ENCODE data around the gene ANKRD53. TPM values are rescaled to one million over a fixed set of nuclear protein-coding genes. Genes with fewer than 3 reads are reported as not detected.

ANKRD53 gene
- total and polyA plus RNA-seq, 9 of the 15 experiments (the other 6 are each of a cell fraction or from before 2014, with no cell fraction given) = 0.18 TPM; not detected in 8

DNA sequence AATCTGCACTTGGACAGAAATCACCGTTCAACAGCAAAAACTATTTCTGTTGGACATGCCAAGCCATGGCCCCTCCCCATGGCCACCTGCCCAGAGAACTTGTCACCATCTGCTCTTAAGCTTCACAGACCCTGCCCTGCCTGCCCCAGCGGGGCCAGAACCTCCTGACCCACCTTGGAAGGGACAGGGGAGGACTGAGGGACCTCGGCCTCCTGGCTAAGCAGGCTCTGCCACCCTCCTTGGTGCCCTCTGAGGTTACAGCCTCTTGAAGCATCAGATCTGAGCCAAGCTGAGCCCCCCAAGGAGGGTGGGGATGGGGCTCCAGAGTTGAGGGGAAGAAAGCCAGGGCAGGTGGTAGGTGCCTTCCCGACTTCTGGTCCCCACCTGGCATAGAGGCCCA lies 9.7 kb downstream of the ANKRD53 start:
- ChIA-PET POLR2A (no interaction called here), CTCF (ENCODE audit: low intra/inter-chr PET ratio) (no interaction called here)
- in situ Hi-C loops (cut with MboI) (no loop called here), intact Hi-C loops (cut with micrococcal nuclease) (no loop called here)
- WGBS (ENCODE audit: insufficient coverage, low coverage, missing lambda C conversion rate) = 89% methylated on average over 3 of the region's 4 CpGs
- Histone ChIP-seq H2AFZ (ENCODE audit: low read depth, low read length) (no peak overlapping the region), H3K9ac (ENCODE audit: insufficient read depth in 1 of 2, low read depth in 2 of 2, low read length in 2 of 2) (no peak overlapping the region; a peak in 1 of 4 replicates), H4K20me1 (replicated peaks; ENCODE audit: control insufficient read depth, insufficient read depth, low read length) (0 out of 2 replicates have a peak, but pooled peaks cover 3% of the 10 kb centered on the region), H3K4me2 (ENCODE audit: insufficient read depth, low read length) (no peak overlapping the region), H3K79me2 (ENCODE audit: control insufficient read depth, insufficient read depth, low read length) (peaks cover 5% of the 10 kb centered on the region), H3K27ac (ENCODE audit: extremely low read depth, low read depth, low read length) (no peak overlapping the region), H3K27me3 (ENCODE audit: control insufficient read depth in 2 of 2, insufficient read depth in 2 of 2, low read length in 2 of 2) (no peaks in the 10 kb centered on the region), H3K9me3 (replicated peaks; ENCODE audit: control insufficient read depth, insufficient read depth, low read depth, low read length) (no peaks in the 10 kb centered on the region; the same call in 1 of the 2 replicates), H3K4me3 (no peak overlapping the region), H3K4me1 (replicated peaks in 1 of 2; ENCODE audit: control insufficient read depth in 2 of 2, insufficient read depth in 2 of 2, low read length in 2 of 2) (peaks cover 4 to 11% of the 10 kb centered on the region in 2 experiments; a peak in 4 of 5 replicates), H3K36me3 (ENCODE audit: control insufficient read depth, insufficient read depth, low read length) (peaks cover 71% of the 10 kb centered on the region), H3K9me1 (ENCODE audit: control insufficient read depth, insufficient read depth, low read length) (no peaks in the 10 kb centered on the region)
- TF ChIP-seq SMAD1 (IDR thresholded peaks at IDR 0.05; ENCODE audit: low read depth, low read length, partially characterized antibody) (no peak), RB1 (IDR thresholded peaks at IDR 0.05; ENCODE audit: low read depth) (no peak), EZH2 (IDR thresholded peaks at IDR 0.05; ENCODE audit: borderline replicate concordance, low read depth, low read length) (no peak), ZNF436 (CRISPR knock-in tag; IDR thresholded peaks at IDR 0.05) (no peak), ADNP (tag; IDR thresholded peaks at IDR 0.05) (no peak), RBFOX2 (IDR thresholded peaks at IDR 0.05; ENCODE audit: low read depth, low read length) (no peak)
- TF ChIP-seq, protein P1, sequence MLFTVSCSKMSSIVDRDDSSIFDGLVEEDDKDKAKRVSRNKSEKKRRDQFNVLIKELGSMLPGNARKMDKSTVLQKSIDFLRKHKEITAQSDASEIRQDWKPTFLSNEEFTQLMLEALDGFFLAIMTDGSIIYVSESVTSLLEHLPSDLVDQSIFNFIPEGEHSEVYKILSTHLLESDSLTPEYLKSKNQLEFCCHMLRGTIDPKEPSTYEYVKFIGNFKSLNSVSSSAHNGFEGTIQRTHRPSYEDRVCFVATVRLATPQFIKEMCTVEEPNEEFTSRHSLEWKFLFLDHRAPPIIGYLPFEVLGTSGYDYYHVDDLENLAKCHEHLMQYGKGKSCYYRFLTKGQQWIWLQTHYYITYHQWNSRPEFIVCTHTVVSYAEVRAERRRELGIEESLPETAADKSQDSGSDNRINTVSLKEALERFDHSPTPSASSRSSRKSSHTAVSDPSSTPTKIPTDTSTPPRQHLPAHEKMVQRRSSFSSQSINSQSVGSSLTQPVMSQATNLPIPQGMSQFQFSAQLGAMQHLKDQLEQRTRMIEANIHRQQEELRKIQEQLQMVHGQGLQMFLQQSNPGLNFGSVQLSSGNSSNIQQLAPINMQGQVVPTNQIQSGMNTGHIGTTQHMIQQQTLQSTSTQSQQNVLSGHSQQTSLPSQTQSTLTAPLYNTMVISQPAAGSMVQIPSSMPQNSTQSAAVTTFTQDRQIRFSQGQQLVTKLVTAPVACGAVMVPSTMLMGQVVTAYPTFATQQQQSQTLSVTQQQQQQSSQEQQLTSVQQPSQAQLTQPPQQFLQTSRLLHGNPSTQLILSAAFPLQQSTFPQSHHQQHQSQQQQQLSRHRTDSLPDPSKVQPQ (CRISPR knock-in tag; IDR thresholded peaks at IDR 0.05; ENCODE audit: borderline replicate concordance) = no peak
- TF ChIP-seq, protein P2, sequence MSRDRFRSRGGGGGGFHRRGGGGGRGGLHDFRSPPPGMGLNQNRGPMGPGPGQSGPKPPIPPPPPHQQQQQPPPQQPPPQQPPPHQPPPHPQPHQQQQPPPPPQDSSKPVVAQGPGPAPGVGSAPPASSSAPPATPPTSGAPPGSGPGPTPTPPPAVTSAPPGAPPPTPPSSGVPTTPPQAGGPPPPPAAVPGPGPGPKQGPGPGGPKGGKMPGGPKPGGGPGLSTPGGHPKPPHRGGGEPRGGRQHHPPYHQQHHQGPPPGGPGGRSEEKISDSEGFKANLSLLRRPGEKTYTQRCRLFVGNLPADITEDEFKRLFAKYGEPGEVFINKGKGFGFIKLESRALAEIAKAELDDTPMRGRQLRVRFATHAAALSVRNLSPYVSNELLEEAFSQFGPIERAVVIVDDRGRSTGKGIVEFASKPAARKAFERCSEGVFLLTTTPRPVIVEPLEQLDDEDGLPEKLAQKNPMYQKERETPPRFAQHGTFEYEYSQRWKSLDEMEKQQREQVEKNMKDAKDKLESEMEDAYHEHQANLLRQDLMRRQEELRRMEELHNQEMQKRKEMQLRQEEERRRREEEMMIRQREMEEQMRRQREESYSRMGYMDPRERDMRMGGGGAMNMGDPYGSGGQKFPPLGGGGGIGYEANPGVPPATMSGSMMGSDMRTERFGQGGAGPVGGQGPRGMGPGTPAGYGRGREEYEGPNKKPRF (IDR thresholded peaks at IDR 0.05; ENCODE audit: low read depth, low read length) = no peak
- TF ChIP-seq, protein P3, sequence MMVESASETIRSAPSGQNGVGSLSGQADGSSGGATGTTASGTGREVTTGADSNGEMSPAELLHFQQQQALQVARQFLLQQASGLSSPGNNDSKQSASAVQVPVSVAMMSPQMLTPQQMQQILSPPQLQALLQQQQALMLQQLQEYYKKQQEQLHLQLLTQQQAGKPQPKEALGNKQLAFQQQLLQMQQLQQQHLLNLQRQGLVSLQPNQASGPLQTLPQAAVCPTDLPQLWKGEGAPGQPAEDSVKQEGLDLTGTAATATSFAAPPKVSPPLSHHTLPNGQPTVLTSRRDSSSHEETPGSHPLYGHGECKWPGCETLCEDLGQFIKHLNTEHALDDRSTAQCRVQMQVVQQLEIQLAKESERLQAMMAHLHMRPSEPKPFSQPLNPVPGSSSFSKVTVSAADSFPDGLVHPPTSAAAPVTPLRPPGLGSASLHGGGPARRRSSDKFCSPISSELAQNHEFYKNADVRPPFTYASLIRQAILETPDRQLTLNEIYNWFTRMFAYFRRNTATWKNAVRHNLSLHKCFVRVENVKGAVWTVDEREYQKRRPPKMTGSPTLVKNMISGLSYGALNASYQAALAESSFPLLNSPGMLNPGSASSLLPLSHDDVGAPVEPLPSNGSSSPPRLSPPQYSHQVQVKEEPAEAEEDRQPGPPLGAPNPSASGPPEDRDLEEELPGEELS (CRISPR knock-in tag; IDR thresholded peaks at IDR 0.05; ENCODE audit: borderline replicate concordance) = no peak
- TF ChIP-seq, protein P4, sequence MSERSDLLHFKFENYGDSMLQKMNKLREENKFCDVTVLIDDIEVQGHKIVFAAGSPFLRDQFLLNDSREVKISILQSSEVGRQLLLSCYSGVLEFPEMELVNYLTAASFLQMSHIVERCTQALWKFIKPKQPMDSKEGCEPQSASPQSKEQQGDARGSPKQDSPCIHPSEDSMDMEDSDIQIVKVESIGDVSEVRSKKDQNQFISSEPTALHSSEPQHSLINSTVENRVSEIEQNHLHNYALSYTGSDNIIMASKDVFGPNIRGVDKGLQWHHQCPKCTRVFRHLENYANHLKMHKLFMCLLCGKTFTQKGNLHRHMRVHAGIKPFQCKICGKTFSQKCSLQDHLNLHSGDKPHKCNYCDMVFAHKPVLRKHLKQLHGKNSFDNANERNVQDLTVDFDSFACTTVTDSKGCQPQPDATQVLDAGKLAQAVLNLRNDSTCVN (CRISPR knock-in tag; IDR thresholded peaks at IDR 0.05) = no peak
- TF ChIP-seq, protein P5, sequence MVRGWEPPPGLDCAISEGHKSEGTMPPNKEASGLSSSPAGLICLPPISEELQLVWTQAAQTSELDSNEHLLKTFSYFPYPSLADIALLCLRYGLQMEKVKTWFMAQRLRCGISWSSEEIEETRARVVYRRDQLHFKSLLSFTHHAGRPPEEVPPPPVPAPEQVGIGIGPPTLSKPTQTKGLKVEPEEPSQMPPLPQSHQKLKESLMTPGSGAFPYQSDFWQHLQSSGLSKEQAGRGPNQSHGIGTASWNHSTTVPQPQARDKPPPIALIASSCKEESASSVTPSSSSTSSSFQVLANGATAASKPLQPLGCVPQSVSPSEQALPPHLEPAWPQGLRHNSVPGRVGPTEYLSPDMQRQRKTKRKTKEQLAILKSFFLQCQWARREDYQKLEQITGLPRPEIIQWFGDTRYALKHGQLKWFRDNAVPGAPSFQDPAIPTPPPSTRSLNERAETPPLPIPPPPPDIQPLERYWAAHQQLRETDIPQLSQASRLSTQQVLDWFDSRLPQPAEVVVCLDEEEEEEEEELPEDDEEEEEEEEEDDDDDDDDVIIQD (CRISPR knock-in tag; IDR thresholded peaks at IDR 0.05) = no peak
- no peak for ATAC-seq
- no TSS peak for BruUV-seq (replicated peaks)
- DNase-seq (ENCODE audit: extremely low read depth in 1 of 4, low spot score in 3 of 4) = peak in 1 of 4 experiments; percentile 3
- no peak for FAIRE-seq

Data from K562 (cell line).